Stimulated activated CD8-positive, alpha-beta memory T cell treated with anti-CD3 and anti-CD28 coated beads, Interleukin-15, amount 100 ng/mL, for 1 hour (primary cell): ENCODE results near the gene PLD1.
"Not testable (repeated sequence)": the region's sequence is repeated elsewhere in the genome, so short reads cannot be mapped to it uniquely, and the experiment has no call there.

Experiments used
- DNase-seq: peaks from one replicate; pipeline ENCODE4 v3.0.0-alpha.2; 2020; ENCODE audit warnings: low read depth

PLD1 gene

GRCh38 chr3:171615281-171615680, 195.0 kb downstream of the PLD1 start:
- DNase-seq = no peak

- no peak for DNase-seq
Observed at GRCh38 chr3:171614318-171614921, 195.9 kb downstream of the PLD1 start.

- DNase-seq = no peak
Observed at GRCh38 chr3:171607452-171607851, 202.8 kb downstream of the PLD1 start.

DNA sequence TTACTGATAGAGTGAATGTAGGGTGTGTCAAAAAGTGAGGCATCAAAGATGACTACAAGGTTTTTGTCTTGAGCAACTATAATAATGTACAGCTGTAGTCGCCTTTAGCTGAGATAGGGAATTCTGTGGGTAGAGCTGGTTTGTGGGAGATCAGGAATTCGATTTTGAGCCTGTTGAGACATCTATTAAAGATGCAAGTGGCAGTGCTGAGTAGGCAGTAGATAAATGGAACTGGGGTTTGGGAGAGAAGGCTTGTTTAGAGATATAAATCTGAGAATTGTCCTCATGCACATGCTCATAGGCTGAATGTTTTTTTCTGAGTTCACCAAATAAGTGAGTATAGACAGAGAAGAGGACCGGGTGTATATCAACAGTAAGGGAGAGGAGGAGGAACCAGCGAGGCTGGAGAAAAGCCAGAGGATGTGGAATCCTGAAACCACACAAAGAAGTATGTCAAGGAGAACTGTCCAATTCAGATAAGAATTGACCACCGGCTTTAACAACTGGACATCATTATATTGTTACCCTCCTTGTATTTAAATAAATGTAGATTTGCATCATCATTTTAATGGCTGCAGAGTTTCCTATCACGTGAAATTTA, 204.0 kb downstream of the PLD1 start:
- no peak for DNase-seq

GRCh38 chr3:171604370-171604769, 205.9 kb downstream of the PLD1 start:
- DNase-seq = no peak

DNA sequence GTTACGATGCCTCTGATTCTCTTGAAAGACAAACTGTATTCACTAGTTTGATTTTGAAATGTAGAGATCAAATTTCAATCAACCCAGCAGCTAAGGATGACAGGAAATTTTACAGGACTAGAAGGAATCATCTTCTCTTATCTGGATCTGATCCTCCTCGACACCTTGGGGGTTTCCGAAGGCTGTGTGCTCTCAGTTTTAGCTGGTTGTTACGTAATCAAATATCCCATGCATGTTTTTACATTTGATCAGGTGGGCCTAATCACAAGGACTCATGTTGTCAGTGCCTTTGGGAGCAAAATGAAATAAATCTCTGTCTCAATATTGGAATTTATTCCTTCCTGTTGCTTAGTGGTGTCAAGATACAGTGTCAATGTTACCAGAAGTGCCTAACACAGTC, 208.2 kb downstream of the PLD1 start:
- DNase-seq = no peak

GRCh38 chr3:171600030-171600429, 210.3 kb downstream of the PLD1 start:
- no peak for DNase-seq

- DNase-seq = no peak
Observed at GRCh38 chr3:171598990-171599389, 211.3 kb downstream of the PLD1 start.

DNA sequence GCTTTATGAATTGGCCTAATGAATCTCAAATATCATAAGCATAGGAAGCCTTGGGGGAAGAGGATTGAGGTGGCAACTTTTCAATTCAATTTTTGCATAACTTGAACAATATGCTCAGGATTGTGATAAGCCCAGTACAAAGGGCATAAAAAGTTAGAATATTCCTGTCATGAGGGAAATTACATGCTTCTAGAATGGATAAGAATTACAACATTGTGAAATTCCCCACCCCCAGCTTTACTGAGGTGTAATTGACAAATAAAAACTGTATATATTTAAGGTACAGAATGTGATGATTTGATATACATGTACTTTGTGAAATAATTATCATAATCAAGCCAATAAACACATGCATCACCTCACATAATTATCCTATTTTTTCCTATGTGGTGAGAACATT, 217.5 kb downstream of the PLD1 start:
- DNase-seq = no peak

GRCh38 chr3:171591070-171591469, 219.2 kb downstream of the PLD1 start:
- no peak for DNase-seq

DNA sequence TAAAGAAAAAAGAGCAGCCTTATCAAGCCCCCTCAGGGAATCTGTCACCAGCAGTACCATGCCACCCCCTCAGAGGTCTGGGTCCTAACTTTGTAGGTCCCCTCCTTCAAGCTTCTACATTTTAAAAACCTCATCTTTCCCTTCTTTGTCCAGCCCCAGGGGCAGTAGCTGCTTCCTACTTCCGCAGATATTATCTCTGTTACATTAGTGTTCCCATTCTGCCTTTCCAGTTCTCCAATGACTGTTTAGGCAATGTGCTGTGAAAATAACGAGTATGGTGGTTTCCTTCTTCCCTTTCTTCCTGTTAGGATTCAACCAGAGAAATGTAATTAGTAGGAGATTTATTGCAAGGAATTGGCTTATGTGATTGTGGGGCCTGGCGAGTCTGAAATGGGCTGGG, 224.0 kb downstream of the PLD1 start:
- no peak for DNase-seq

DNA sequence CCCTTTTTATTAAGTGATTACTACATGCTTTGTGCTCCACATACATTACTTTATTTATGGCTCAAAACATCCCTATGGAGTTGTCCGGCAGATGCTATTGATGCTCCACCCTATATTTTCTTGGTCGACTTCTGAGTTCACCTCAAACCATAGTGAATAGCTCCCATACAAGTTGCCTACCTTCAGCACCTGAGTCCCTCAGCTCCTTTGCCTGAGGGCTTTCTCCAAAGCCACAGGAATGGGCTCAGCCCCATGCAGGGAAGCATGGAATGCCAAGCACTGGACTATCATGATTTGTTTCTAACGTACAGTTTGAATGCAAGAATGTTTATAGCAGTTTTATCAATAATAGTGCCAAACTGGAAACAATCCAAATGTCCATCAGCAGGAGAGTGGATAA, 225.2 kb downstream of the PLD1 start:
- DNase-seq = no peak

DNA sequence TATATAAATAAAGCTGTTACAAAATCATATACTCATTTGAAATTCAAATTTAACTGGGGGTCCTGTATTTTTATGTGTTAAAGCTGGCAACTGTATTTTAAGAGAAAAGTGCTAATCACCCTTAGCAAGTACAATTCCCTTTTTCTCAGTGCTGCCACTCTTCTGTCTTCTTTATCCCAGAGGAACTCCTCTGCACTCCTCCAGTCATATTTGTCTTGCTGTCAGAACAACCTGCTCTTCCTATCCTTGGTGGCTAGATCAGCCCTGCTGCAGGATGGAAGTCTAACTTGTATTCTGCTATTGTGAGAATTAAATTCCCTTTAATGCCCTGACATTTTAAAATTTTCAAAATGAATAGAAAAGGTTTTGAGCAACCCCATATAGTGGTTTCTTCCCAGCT, 226.2 kb downstream of the PLD1 start:
- DNase-seq = no peak

GRCh38 chr3:171574556-171575240, 235.6 kb downstream of the PLD1 start:
- no peak for DNase-seq

DNA sequence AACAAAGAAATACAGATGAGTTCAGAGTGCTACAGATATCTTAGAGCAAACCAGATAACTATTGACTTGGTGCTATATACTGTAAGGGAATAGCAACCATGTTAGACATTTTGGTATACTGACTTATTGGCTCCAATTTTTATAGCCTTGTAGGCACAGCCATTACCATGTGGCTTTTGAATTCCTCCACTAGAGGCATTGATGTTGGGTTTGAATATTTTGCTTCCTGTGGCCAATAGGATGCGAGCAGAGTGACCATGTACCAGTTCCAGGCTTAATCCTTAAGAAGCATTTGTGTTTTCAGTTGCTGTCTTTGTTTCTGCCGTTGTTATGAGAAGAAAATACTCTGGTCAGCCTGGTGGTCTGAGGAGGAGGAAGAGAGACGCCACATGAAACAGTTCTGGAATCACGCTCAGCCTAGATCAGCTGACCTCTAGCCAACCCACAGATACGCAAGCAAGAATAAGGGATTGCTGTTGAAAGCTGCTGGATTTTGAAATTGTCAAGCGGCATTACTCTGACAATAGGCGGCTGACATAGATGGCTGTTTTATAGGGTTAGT, 240.6 kb downstream of the PLD1 start:
- no peak for DNase-seq

DNA sequence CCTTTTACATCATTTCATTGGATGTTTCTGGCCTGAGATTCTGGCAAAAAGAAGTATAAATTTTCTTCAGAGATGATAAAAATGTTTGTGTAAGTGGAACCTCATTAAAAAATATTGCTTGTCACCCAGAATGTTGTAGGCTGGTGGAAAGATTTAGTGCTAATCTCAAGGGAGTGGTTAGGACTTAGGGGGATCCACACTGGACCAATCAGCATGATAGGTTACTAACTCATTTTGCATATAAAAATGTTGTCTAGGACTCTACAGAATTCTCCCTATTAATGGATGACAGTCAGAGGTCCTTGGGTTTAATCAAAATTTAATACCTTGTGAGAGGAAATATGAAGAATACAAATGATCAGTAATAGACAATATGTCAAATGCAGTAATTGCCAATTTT, 241.5 kb downstream of the PLD1 start:
- no peak for DNase-seq

- no peak for DNase-seq
Observed at GRCh38 chr3:171566803-171567422, 243.4 kb downstream of the PLD1 start.

GRCh38 chr3:171565481-171566058, 244.7 kb downstream of the PLD1 start:
- DNase-seq = no peak

- DNase-seq = no peak
Observed at GRCh38 chr3:171564748-171565480, 245.4 kb downstream of the PLD1 start.

DNA sequence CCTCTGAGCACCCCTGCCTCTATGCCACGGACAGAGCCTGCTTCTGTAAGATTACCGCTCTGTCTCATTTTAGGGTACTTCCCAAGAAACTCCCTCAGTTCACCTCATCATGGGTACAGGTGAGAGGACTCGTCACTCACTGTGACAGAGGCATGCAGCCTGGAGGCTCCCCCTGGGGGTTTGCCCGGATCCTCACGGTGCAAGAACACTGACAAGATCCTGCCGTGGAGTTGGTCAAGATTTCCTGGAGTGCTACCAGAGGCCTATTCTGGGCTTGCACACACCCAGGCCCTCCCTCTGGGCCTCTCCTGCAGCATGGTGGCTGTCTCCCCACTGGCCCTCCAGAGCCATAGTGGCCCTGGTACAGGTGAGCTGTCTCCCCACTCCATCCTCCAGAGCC, 247.0 kb downstream of the PLD1 start:
- no peak for DNase-seq

GRCh38 chr3:171562459-171562858, 247.8 kb downstream of the PLD1 start:
- not testable (repeated sequence) for DNase-seq
